Naive B cell (primary cell): ENCODE measurements around the gene TKT. TPM values are rescaled to one million over a fixed set of nuclear protein-coding genes. Genes with fewer than 3 reads are reported as not detected.
A peak's percentile ranks its signal among the peaks of the same experiment; 100 is the strongest.
"Not testable (repeated sequence)": the region's sequence is repeated elsewhere in the genome, so short reads cannot be mapped to it uniquely, and the experiment has no call there.

ENCODE experiments used
- ATAC-seq, 2 donors: fragments of 150-1000 bp; cut with Tn5 transposase; 2 replicates each; pipeline ENCODE4 v1.10.0; 2021; ENCODE audit warnings: low read depth in 2 of 2, mild to moderate bottlenecking in 2 of 2, moderate library complexity in 2 of 2
- DNase-seq: peaks from one replicate; pipeline ENCODE4 v3.0.0; 2022
- H3K27ac Mint-ChIP-seq, 6 donors: one replicate each; pipeline ENCODE4 v1.8.0; 2020 to 2022; ENCODE audit warnings: mild to moderate bottlenecking in 6 of 6, mixed read lengths in 6 of 6, moderate library complexity in 5 of 6, inconsistent platforms in 2 of 6
- H3K27me3 Mint-ChIP-seq, 3 donors: one replicate each; pipeline ENCODE4 v1.8.0; 2021 to 2022; ENCODE audit warnings: mixed read lengths in 3 of 3, mild to moderate bottlenecking in 1 of 3
- H3K36me3 Mint-ChIP-seq, 2 donors: one replicate each; pipeline ENCODE4 v1.8.0; 2020 to 2022; ENCODE audit warnings: mixed read lengths in 2 of 2, inconsistent platforms in 1 of 2, mild to moderate bottlenecking in 1 of 2
- H3K4me1 Mint-ChIP-seq, 3 donors: one replicate each; pipeline ENCODE4 v1.8.0; 2020 to 2022; ENCODE audit warnings: mixed read lengths in 3 of 3, inconsistent platforms in 1 of 3, mild to moderate bottlenecking in 1 of 3, moderate library complexity in 1 of 3
- H3K4me3 Mint-ChIP-seq, 8 donors: one replicate each; pipeline ENCODE4 v1.8.0; 2020 to 2022; ENCODE audit warnings: mild to moderate bottlenecking in 8 of 8, mixed read lengths in 8 of 8, moderate library complexity in 8 of 8, inconsistent platforms in 2 of 8
- H3K9me3 Mint-ChIP-seq, 7 donors: one replicate each; pipeline ENCODE4 v1.8.0; 2020 to 2022; ENCODE audit warnings: mixed read lengths in 7 of 7, mild to moderate bottlenecking in 5 of 7, inconsistent platforms in 2 of 7, moderate library complexity in 1 of 7
- polyA plus RNA-seq, 6 donors: library from polyadenylated mRNA; unstranded; fragments of 300-500 nt; fragmentation: Illumina TruSeq; gene quantifications; one replicate each; pipeline ENCODE4 v1.2.3, GENCODE V29; 2021; ENCODE audit warnings: low read depth in 6 of 6

Gene TKT
- polyA plus RNA-seq, result 10 to 100 TPM; 33.0 to 52.9 (median 45.9) TPM

GRCh38 chr3:53255775-53256703 lies at the start of gene TKT:
TSS of gene TKT (minus strand) at chr3:53256022. CDS start at chr3:53255942, 80 bp downstream.
- H3K27me3 Mint-ChIP-seq, result no peaks in the 10 kb centered on the region
- ATAC-seq (peak; percentile 75 to 79), DNase-seq (peak; percentile 69)
- H3K4me3 Mint-ChIP-seq, result peak within 1 kb of the TSS; percentile 87 to 94 (median 90)
- peak within 1 kb of the TSS; percentile 72 to 93 (median 90) for H3K27ac Mint-ChIP-seq
- no peaks in the 10 kb centered on the region for H3K36me3 Mint-ChIP-seq
- no peaks in the 10 kb centered on the region for H3K9me3 Mint-ChIP-seq
- H3K4me1 Mint-ChIP-seq, result peaks cover 30 to 44% (median 41%) of the 10 kb centered on the region in 3 donors

GRCh38 chr3:53303957-53304356 lies 48.1 kb upstream of the TKT start:
- H3K4me3 Mint-ChIP-seq, result no peak overlapping the region
- H3K27ac Mint-ChIP-seq, result peak overlapping the region in 1 of 6 donors; percentile 88
- H3K36me3 Mint-ChIP-seq, result peaks cover 8 to 19% of the 10 kb centered on the region in 2 donors
- H3K4me1 Mint-ChIP-seq, result no peaks in the 10 kb centered on the region
- no peak for DNase-seq
- H3K9me3 Mint-ChIP-seq, result no peaks in the 10 kb centered on the region
- H3K27me3 Mint-ChIP-seq, result no peaks in the 10 kb centered on the region
- ATAC-seq, result no peak

- DNase-seq (no peak), ATAC-seq (no peak)
- H3K4me3 Mint-ChIP-seq, result no peak overlapping the region
- no peaks in the 10 kb centered on the region for H3K4me1 Mint-ChIP-seq
- H3K9me3 Mint-ChIP-seq, result no peaks in the 10 kb centered on the region
- H3K27ac Mint-ChIP-seq, result peak overlapping the region in 2 of 6 donors; percentile 62 to 88
- no peaks in the 10 kb centered on the region for H3K27me3 Mint-ChIP-seq
- H3K36me3 Mint-ChIP-seq, result peaks cover 8 to 19% of the 10 kb centered on the region in 2 donors
Observed at GRCh38 chr3:53303549-53303948, 47.7 kb upstream of the TKT start.

- H3K27ac Mint-ChIP-seq, result peak overlapping the region in 2 of 6 donors; percentile 40 to 49
- no peaks in the 10 kb centered on the region for H3K27me3 Mint-ChIP-seq
- DNase-seq, result no peak
- no peak overlapping the region for H3K4me3 Mint-ChIP-seq
- no peaks in the 10 kb centered on the region for H3K4me1 Mint-ChIP-seq
- H3K36me3 Mint-ChIP-seq, result peaks cover 8 to 19% of the 10 kb centered on the region in 2 donors
- no peak for ATAC-seq
- H3K9me3 Mint-ChIP-seq, result no peaks in the 10 kb centered on the region
Observed at GRCh38 chr3:53300826-53301225, 45.0 kb upstream of the TKT start.

- H3K36me3 Mint-ChIP-seq, result peaks cover 13 to 19% of the 10 kb centered on the region in 2 donors
- peak overlapping the region in 2 of 6 donors; percentile 2 to 82 for H3K27ac Mint-ChIP-seq
- DNase-seq, result peak; percentile 26
- H3K4me3 Mint-ChIP-seq, H3K27me3 Mint-ChIP-seq, H3K9me3 Mint-ChIP-seq, H3K4me1 Mint-ChIP-seq: not testable (repeated sequence)
- ATAC-seq, result peak; percentile 62 to 63
Observed at GRCh38 chr3:53299611-53300023, 43.8 kb upstream of the TKT start.

- ATAC-seq, result no peak
- Mint-ChIP-seq H3K27me3 (no peaks in the 10 kb centered on the region), H3K27ac (peak overlapping the region in 1 of 6 donors; percentile 47), H3K36me3 (peaks cover 11 to 18% of the 10 kb centered on the region in 2 donors), H3K9me3 (no peaks in the 10 kb centered on the region), H3K4me3 (no peak overlapping the region), H3K4me1 (peaks cover 0 to 4% (median 0%) of the 10 kb centered on the region in 3 donors)
- DNase-seq, result no peak
Observed at GRCh38 chr3:53295410-53295809, 39.6 kb upstream of the TKT start.

GRCh38 chr3:53293867-53294266 lies 38.0 kb upstream of the TKT start:
- Mint-ChIP-seq H3K9me3 (no peaks in the 10 kb centered on the region), H3K36me3 (peaks cover 15 to 18% of the 10 kb centered on the region in 2 donors), H3K4me1 (peaks cover 0 to 4% (median 0%) of the 10 kb centered on the region in 3 donors), H3K27ac (peak overlapping the region in 2 of 6 donors; percentile 26 to 73), H3K4me3 (no peak overlapping the region), H3K27me3 (no peaks in the 10 kb centered on the region)
- no peak for DNase-seq
- no peak for ATAC-seq

- H3K4me3 Mint-ChIP-seq, result no peak overlapping the region
- H3K36me3 Mint-ChIP-seq, result peaks cover 14 to 38% of the 10 kb centered on the region in 2 donors
- no peaks in the 10 kb centered on the region for H3K27me3 Mint-ChIP-seq
Observed at GRCh38 chr3:53288214-53288613, 32.4 kb upstream of the TKT start.

GRCh38 chr3:53287131-53287629 lies 31.4 kb upstream of the TKT start:
- Mint-ChIP-seq H3K27me3 (no peaks in the 10 kb centered on the region), H3K36me3 (peaks cover 14 to 38% of the 10 kb centered on the region in 2 donors), H3K9me3 (no peaks in the 10 kb centered on the region), H3K4me1 (no peaks in the 10 kb centered on the region), H3K27ac (peak overlapping the region in 2 of 6 donors; percentile 12 to 42), H3K4me3 (no peak overlapping the region)
- ATAC-seq (no peak), DNase-seq (no peak)

More at GRCh38 chr3:53288214-53288613, 32.4 kb upstream of the TKT start:
- ATAC-seq (no peak), DNase-seq (no peak)
- H3K27ac Mint-ChIP-seq, result peak overlapping the region in 1 of 6 donors; percentile 78
- no peaks in the 10 kb centered on the region for H3K4me1 Mint-ChIP-seq
- H3K9me3 Mint-ChIP-seq, result no peaks in the 10 kb centered on the region

- DNase-seq, result no peak
- H3K27me3 Mint-ChIP-seq, result no peaks in the 10 kb centered on the region
- H3K27ac Mint-ChIP-seq, result no peak overlapping the region
- ATAC-seq, result no peak
- no peak overlapping the region for H3K4me3 Mint-ChIP-seq
- H3K9me3 Mint-ChIP-seq, result no peaks in the 10 kb centered on the region
- peaks cover 14 to 36% of the 10 kb centered on the region in 2 donors for H3K36me3 Mint-ChIP-seq
- H3K4me1 Mint-ChIP-seq, result no peaks in the 10 kb centered on the region
Observed at GRCh38 chr3:53286727-53287126, 30.9 kb upstream of the TKT start.

GRCh38 chr3:53282581-53282980 lies 26.8 kb upstream of the TKT start:
- H3K4me1 Mint-ChIP-seq, result no peaks in the 10 kb centered on the region
- peak overlapping the region in 1 of 6 donors; percentile 5 for H3K27ac Mint-ChIP-seq
- H3K9me3 Mint-ChIP-seq, result no peaks in the 10 kb centered on the region
- ATAC-seq (no peak), DNase-seq (no peak)
- no peaks in the 10 kb centered on the region for H3K27me3 Mint-ChIP-seq
- H3K36me3 Mint-ChIP-seq, result peaks cover 7 to 19% of the 10 kb centered on the region in 2 donors
- H3K4me3 Mint-ChIP-seq, result no peak overlapping the region

- H3K4me3 Mint-ChIP-seq, result no peak overlapping the region
- H3K27me3 Mint-ChIP-seq, result no peaks in the 10 kb centered on the region
- no peaks in the 10 kb centered on the region for H3K4me1 Mint-ChIP-seq
- DNase-seq (no peak), ATAC-seq (no peak)
- no peak overlapping the region for H3K27ac Mint-ChIP-seq
- no peaks in the 10 kb centered on the region for H3K9me3 Mint-ChIP-seq
- peaks cover 0 to 5% of the 10 kb centered on the region in 2 donors for H3K36me3 Mint-ChIP-seq
Observed at GRCh38 chr3:53278667-53279066, 22.8 kb upstream of the TKT start.

- Mint-ChIP-seq H3K27ac (no peak overlapping the region), H3K9me3 (peaks cover 0 to 2% (median 0%) of the 10 kb centered on the region in 7 donors), H3K36me3 (no peaks in the 10 kb centered on the region), H3K27me3 (no peaks in the 10 kb centered on the region), H3K4me1 (peaks cover 0 to 3% (median 2%) of the 10 kb centered on the region in 3 donors), H3K4me3 (no peak overlapping the region)
- ATAC-seq (no peak), DNase-seq (no peak)
Observed at GRCh38 chr3:53274938-53275605, 19.2 kb upstream of the TKT start.
